Osteocyte (in vitro differentiated cells): Measurements from ENCODE around the gene ZFP36L1. TPM values are rescaled to one million over a fixed set of nuclear protein-coding genes. Genes with fewer than 3 reads are reported as not detected.

Experiments used
- DNase-seq: peaks from one replicate; pipeline ENCODE4 v3.0.0; 2021; ENCODE audit warnings: mixed read lengths; ENCODE audit not compliant: unreplicated experiment; ENCODE audit errors: extremely low spot score
- H3K27ac Mint-ChIP-seq: one replicate; pipeline ENCODE4 v1.8.0; 2021; ENCODE audit warnings: mild to moderate bottlenecking, mixed read lengths; ENCODE audit not compliant: unreplicated experiment
- H3K27me3 Mint-ChIP-seq: one replicate; pipeline ENCODE4 v1.8.0; 2021; ENCODE audit warnings: mixed read lengths; ENCODE audit not compliant: unreplicated experiment
- H3K36me3 Mint-ChIP-seq: one replicate; pipeline ENCODE4 v1.8.0; 2021; ENCODE audit warnings: mixed read lengths; ENCODE audit not compliant: unreplicated experiment
- H3K4me1 Mint-ChIP-seq: one replicate; pipeline ENCODE4 v1.8.0; 2021; ENCODE audit warnings: mixed read lengths; ENCODE audit not compliant: unreplicated experiment
- H3K4me3 Mint-ChIP-seq: one replicate; pipeline ENCODE4 v1.8.0; 2021; ENCODE audit warnings: mild to moderate bottlenecking, moderate library complexity, mixed read lengths; ENCODE audit not compliant: unreplicated experiment
- H3K9me3 Mint-ChIP-seq: one replicate; pipeline ENCODE4 v1.8.0; 2021; ENCODE audit warnings: mixed read lengths; ENCODE audit not compliant: unreplicated experiment
- CTCF ChIP-seq: fragments of 200-600 bp; sonication (generic); IDR thresholded peaks from 2 replicates; pipeline ENCODE4 v1.5.0; 2021; ENCODE audit warnings: antibody characterized with exemption, mild to moderate bottlenecking, moderate library complexity
- long read RNA-seq: library from polyadenylated mRNA; unstranded; transcript quantifications from one replicate; pipeline ENCODE4 v2.0.0, GENCODE V29; 2021
- total RNA-seq: library from RNA; stranded (reverse); gene quantifications from 2 replicates; pipeline ENCODE4 v1.2.1, GENCODE V29; 2021

The ZFP36L1 gene
- total RNA-seq: 311 and 352 TPM in 2 replicates
- long read RNA-seq, partial matches to known transcripts: 0 of 23 reads
- long read RNA-seq, other reads (novel, unspliced or antisense): 21 of 23 reads

- H3K27ac Mint-ChIP-seq: peak within 1 kb of the TSS; percentile 100
- peak; percentile 96 for DNase-seq
- H3K27me3 Mint-ChIP-seq: no peaks in the 10 kb centered on the region
- no peak for TF ChIP-seq CTCF
- H3K36me3 Mint-ChIP-seq: peaks cover 41% of the 10 kb centered on the region
- peaks cover 56% of the 10 kb centered on the region for H3K4me1 Mint-ChIP-seq
- peak within 1 kb of the TSS; percentile 92 for H3K4me3 Mint-ChIP-seq
- H3K9me3 Mint-ChIP-seq: no peaks in the 10 kb centered on the region
These were observed at the start of gene ZFP36L1 for GRCh38 chr14:68792979-68793733. Gene ZFP36L1, minus strand, starts transcription at chr14:68793067. Its CDS starts 129 bp downstream, at chr14:68792938.

- peaks cover 12% of the 10 kb centered on the region for H3K36me3 Mint-ChIP-seq
- no peaks in the 10 kb centered on the region for H3K27me3 Mint-ChIP-seq
- peaks cover 43% of the 10 kb centered on the region for H3K4me1 Mint-ChIP-seq
- H3K27ac Mint-ChIP-seq: peak overlapping the region; percentile 53
- H3K4me3 Mint-ChIP-seq: no peak overlapping the region
- no peak for DNase-seq
- H3K9me3 Mint-ChIP-seq: peaks cover under 1% of the 10 kb centered on the region
- TF ChIP-seq CTCF: no peak
These were observed 49.4 kb upstream of the ZFP36L1 start for GRCh38 chr14:68842298-68842697.

- peak overlapping the region; percentile 2 for H3K4me3 Mint-ChIP-seq
- no peak for DNase-seq
- peaks cover 16% of the 10 kb centered on the region for H3K36me3 Mint-ChIP-seq
- H3K27ac Mint-ChIP-seq: peak overlapping the region; percentile 93
- H3K4me1 Mint-ChIP-seq: peaks cover 43% of the 10 kb centered on the region
- H3K27me3 Mint-ChIP-seq: no peaks in the 10 kb centered on the region
- TF ChIP-seq CTCF: no peak
- H3K9me3 Mint-ChIP-seq: peaks cover 9% of the 10 kb centered on the region
These were observed 48.3 kb upstream of the ZFP36L1 start for GRCh38 chr14:68841016-68841809.

GRCh38 chr14:68840454-68840853, 47.6 kb upstream of the ZFP36L1 start:
- Mint-ChIP-seq H3K9me3 (peaks cover 17% of the 10 kb centered on the region), H3K27me3 (no peaks in the 10 kb centered on the region), H3K4me3 (no peak overlapping the region), H3K27ac (peak overlapping the region; percentile 93), H3K4me1 (peaks cover 43% of the 10 kb centered on the region), H3K36me3 (peaks cover 23% of the 10 kb centered on the region)
- no peak for TF ChIP-seq CTCF
- DNase-seq: no peak

GRCh38 chr14:68836082-68836481, 43.2 kb upstream of the ZFP36L1 start:
- peaks cover 28% of the 10 kb centered on the region for H3K9me3 Mint-ChIP-seq
- no peak for DNase-seq
- no peak overlapping the region for H3K4me3 Mint-ChIP-seq
- peaks cover 8% of the 10 kb centered on the region for H3K4me1 Mint-ChIP-seq
- H3K36me3 Mint-ChIP-seq: peaks cover 35% of the 10 kb centered on the region
- no peaks in the 10 kb centered on the region for H3K27me3 Mint-ChIP-seq
- TF ChIP-seq CTCF: no peak
- H3K27ac Mint-ChIP-seq: no peak overlapping the region
